PC-9 (cell line): Measurements from ENCODE around the gene EGFR. TPM values are rescaled to one million over a fixed set of nuclear protein-coding genes. Genes with fewer than 3 reads are reported as not detected.

Experiments used
- BruUV-seq: library from RNA; stranded (reverse); fragments of 400-500 nt; replicated peaks from 2 replicates; lab custom pipeline; 2021; lab: Mats Ljungman, UMichigan
- CTCF ChIA-PET: fragments of 300-600 bp; sonication (Branson Sonifier 250); formaldehyde crosslinking; loops from one replicate; lab custom pipeline; 2022; ENCODE audit warnings: antibody characterized with exemption; lab: Charles Lee
- POLR2A ChIA-PET: fragments of 300-600 bp; sonication (Branson Sonifier 250); formaldehyde crosslinking; loops from one replicate; lab custom pipeline; 2022; ENCODE audit warnings: antibody characterized with exemption; ENCODE audit not compliant: unreplicated experiment; lab: Charles Lee
- DNase-seq, 2 experiments: peaks; one replicate each; pipeline versions ENCODE4 v3.0.0 to v3.0.0-alpha.2; 2015 to 2022; ENCODE audit warnings: mixed read lengths in 1 of 2
- H2AFZ ChIP-seq: fragments of 200-600 bp; sonication (generic); 2 replicates; pipeline ENCODE4 v1.8.1; 2017; ENCODE audit warnings: antibody characterized with exemption
- H3F3A ChIP-seq: fragments of 200-600 bp; sonication (generic); 2 replicates; pipeline ENCODE4 v1.8.1; 2017; ENCODE audit warnings: antibody characterized with exemption, mild to moderate bottlenecking, low read depth; ENCODE audit not compliant: insufficient read depth
- H3K27ac ChIP-seq: fragments of 200-600 bp; sonication (generic); 2 replicates; pipeline ENCODE4 v1.6.1; 2016; ENCODE audit warnings: mixed run types
- H3K27me3 ChIP-seq: fragments of 200-600 bp; sonication (generic); 2 replicates; pipeline ENCODE4 v1.6.1; 2016; ENCODE audit warnings: low read depth, mixed run types; ENCODE audit not compliant: insufficient read depth
- H3K36me3 ChIP-seq: fragments of 200-600 bp; sonication (generic); 2 replicates; pipeline ENCODE4 v1.6.1; 2016; ENCODE audit warnings: low read depth, mixed run types
- H3K4me1 ChIP-seq: fragments of 200-600 bp; sonication (generic); replicated peaks from 2 replicates; pipeline ENCODE4 v1.6.1; 2016; ENCODE audit warnings: mixed run types; ENCODE audit not compliant: insufficient read depth
- H3K4me2 ChIP-seq: fragments of 200-600 bp; sonication (generic); 2 replicates; pipeline ENCODE4 v1.6.1; 2017; ENCODE audit warnings: mixed run types
- H3K4me3 ChIP-seq: fragments of 200-600 bp; sonication (generic); 2 replicates; pipeline ENCODE4 v1.6.1; 2016; ENCODE audit warnings: mixed run types
- H3K79me2 ChIP-seq: fragments of 200-600 bp; sonication (generic); 2 replicates; pipeline ENCODE4 v1.6.1; 2017; ENCODE audit warnings: low read depth, mixed run types
- H3K9me2 ChIP-seq: fragments of 200-600 bp; sonication (generic); 2 replicates; pipeline ENCODE4 v1.8.1; 2017; ENCODE audit warnings: mild to moderate bottlenecking; ENCODE audit not compliant: insufficient read depth
- H3K9me3 ChIP-seq: fragments of 200-600 bp; sonication (generic); 2 replicates; pipeline ENCODE4 v1.8.1; 2016; ENCODE audit warnings: low read depth; ENCODE audit not compliant: insufficient read depth
- H4K20me1 ChIP-seq: fragments of 200-600 bp; sonication (generic); 2 replicates; pipeline ENCODE4 v1.8.1; 2017; ENCODE audit not compliant: insufficient read depth
- CTCF ChIP-seq: fragments of 200-600 bp; sonication (generic); conservative IDR thresholded peaks from 2 replicates; pipeline ENCODE4 v1.6.1; 2017; ENCODE audit warnings: mixed run types, antibody characterized with exemption, mild to moderate bottlenecking, moderate library complexity
- EZH2 ChIP-seq: fragments of 200-600 bp; sonication (generic); IDR thresholded peaks from 2 replicates; pipeline ENCODE4 v1.8.0; 2017; ENCODE audit warnings: antibody characterized with exemption, low read depth
- intact Hi-C: fragments of 100-400 bp; cut with micrococcal nuclease; formaldehyde crosslinking; loops from one replicate; pipeline ENCODE4 v1.10.0; 2022; ENCODE audit not compliant: unreplicated experiment
- total RNA-seq: library from RNA; stranded (reverse); gene quantifications from 2 replicates; pipeline ENCODE4 v1.2.3, GENCODE V29; 2021

EGFR gene
- total RNA-seq, 1 experiment from 2014 or later = 342 TPM

GRCh38 chr7:55036950-55037736 is 18.3 kb downstream of the EGFR start:
- Histone ChIP-seq H3K27ac (no peak overlapping the region), H3K4me3 (no peak overlapping the region), H3K9me3 (no peaks in the 10 kb centered on the region), H3K27me3 (no peaks in the 10 kb centered on the region), H2AFZ (no peak overlapping the region), H3K36me3 (peaks cover 71% of the 10 kb centered on the region), H3K9me2 (no peaks in the 10 kb centered on the region), H3K79me2 (peaks cover 97% of the 10 kb centered on the region), H4K20me1 (peaks cover 75% of the 10 kb centered on the region), H3K4me1 (peaks cover 23% of the 10 kb centered on the region), H3F3A (peaks cover 60% of the 10 kb centered on the region), H3K4me2 (no peak overlapping the region)
- intact Hi-C loops = no loop called here
- DNase-seq = no peak
- BruUV-seq = no TSS peak
- CTCF ChIA-PET = no interaction called here
- POLR2A ChIA-PET = interaction anchor here (0.5 to 0.7 kb wide), 2 partner anchors 17 to 38 kb away, joined by 3 read pairs; no protein-coding TSS in a partner anchor
- no peak for TF ChIP-seq EZH2
- TF ChIP-seq CTCF = no peak

- Histone ChIP-seq H3K9me2 (no peaks in the 10 kb centered on the region), H4K20me1 (peaks cover 71% of the 10 kb centered on the region), H3K27me3 (no peaks in the 10 kb centered on the region), H2AFZ (no peak overlapping the region), H3K4me1 (peaks cover 54% of the 10 kb centered on the region), H3K9me3 (no peaks in the 10 kb centered on the region), H3F3A (peaks cover 69% of the 10 kb centered on the region), H3K36me3 (peaks cover 66% of the 10 kb centered on the region), H3K27ac (peak overlapping the region; percentile 45), H3K4me3 (no peak overlapping the region), H3K79me2 (peaks cover 99% of the 10 kb centered on the region), H3K4me2 (0 out of 2 replicates have a peak overlapping the region, but pooled peaks have one; percentile 0)
- ChIA-PET CTCF (interaction anchor here (0.6 to 1.0 kb wide), 2 partner anchors 23 to 166 kb away, joined by 3 to 4 read pairs; no protein-coding TSS in a partner anchor), POLR2A (interaction anchor here (0.6 kb wide), 1 partner anchor 10 kb away, joined by 6 read pairs; no protein-coding TSS in a partner anchor)
- intact Hi-C loops = loop anchor here (1.0 to 5.0 kb wide), 3 partner anchors 17 to 167 kb away; no protein-coding TSS in a partner anchor
- no TSS peak for BruUV-seq
- no peak for TF ChIP-seq EZH2
- no peak for TF ChIP-seq CTCF
- DNase-seq = peak; percentile 76 to 89
These were observed 25.0 kb downstream of the EGFR start for GRCh38 chr7:55043691-55044370.

- Histone ChIP-seq H3K9me3 (no peaks in the 10 kb centered on the region), H3K27ac (peak overlapping the region; percentile 45), H3K79me2 (peaks cover 99% of the 10 kb centered on the region), H3K4me1 (peaks cover 58% of the 10 kb centered on the region), H3K4me3 (no peak overlapping the region), H2AFZ (no peak overlapping the region), H3K36me3 (peaks cover 62% of the 10 kb centered on the region), H4K20me1 (peaks cover 67% of the 10 kb centered on the region), H3K9me2 (no peaks in the 10 kb centered on the region), H3K4me2 (0 out of 2 replicates have a peak overlapping the region, but pooled peaks have one; percentile 0), H3K27me3 (no peaks in the 10 kb centered on the region), H3F3A (peaks cover 70% of the 10 kb centered on the region)
- no TSS peak for BruUV-seq
- intact Hi-C loops = loop anchor here (1.0 to 5.0 kb wide), 2 partner anchors 22 to 167 kb away; no protein-coding TSS in a partner anchor
- ChIA-PET CTCF (interaction anchor here (0.6 to 1.0 kb wide), 2 partner anchors 23 to 167 kb away, joined by 3 to 4 read pairs; no protein-coding TSS in a partner anchor), POLR2A (interaction anchor here (0.6 kb wide), 1 partner anchor 22 kb away, joined by 3 read pairs; no protein-coding TSS in a partner anchor)
- no peak for TF ChIP-seq EZH2
- no peak for TF ChIP-seq CTCF
- no peak for DNase-seq
These were observed 25.5 kb downstream of the EGFR start for GRCh38 chr7:55044371-55044717.
